K562 (cell line): ENCODE results near the gene P2RY14. TPM values are rescaled to one million over a fixed set of nuclear protein-coding genes. Genes with fewer than 3 reads are reported as not detected.

Experiments used
- ATAC-seq: fragments of 200-7000 bp; cut with Tn5 transposase; 3 replicates; pipeline ENCODE4 v1.9.1; 2020; ENCODE audit warnings: moderate library complexity
- BruUV-seq: library from RNA; stranded (reverse); fragments of 400-500 nt; replicated peaks from 2 replicates; lab custom pipeline; 2021; lab: Mats Ljungman, UMichigan
- CTCF ChIA-PET: fragments of 300-600 bp; formaldehyde crosslinking; extraction: SDS; loops from one replicate; lab custom pipeline; 2021; ENCODE audit warnings: low intra/inter-chr PET ratio; lab: Yijun Ruan, JAX
- POLR2A ChIA-PET: fragments of 300-600, 350-650 bp; sonication (Branson Sonifier 250); formaldehyde crosslinking; extraction: SDS; loops from one replicate; lab custom pipeline; 2021; ENCODE audit warnings: antibody characterized with exemption, inconsistent platforms; lab: Yijun Ruan, JAX
- DNase-seq, 4 experiments: peaks; one replicate each; pipeline versions ENCODE4 v3.0.0 to v3.0.0-alpha.2; 2011 to 2018; ENCODE audit warnings: low spot score in 3 of 4, mixed read lengths in 3 of 4; ENCODE audit errors: extremely low read depth in 1 of 4
- FAIRE-seq: peaks from 2 replicates; lab custom pipeline; 2011; peaks lifted over from hg19 to GRCh38; lab: Jason Lieb, UNC
- H2AFZ ChIP-seq: 2 replicates; pipeline ENCODE4 v1.6.0; 2011; ENCODE audit warnings: low read depth, low read length, control low read depth, inconsistent platforms
- H3K27ac ChIP-seq: fragments of 200-600 bp; 3 replicates; pipeline ENCODE4 v1.8.0; 2011; ENCODE audit warnings: low read depth, mild to moderate bottlenecking, control low read depth, inconsistent platforms, low read length, moderate library complexity, mixed read lengths; ENCODE audit errors: extremely low read depth
- H3K27me3 ChIP-seq, 2 experiments: fragments of 300-600 bp in 1 of 2; 2 replicates in 1 of 2; 3 replicates in 1 of 2; pipeline versions ENCODE4 v1.6.0 to v1.8.0; 2011; ENCODE audit warnings: inconsistent platforms in 2 of 2, low read length in 2 of 2, mild to moderate bottlenecking in 1 of 2, mixed read lengths in 1 of 2, moderate library complexity in 1 of 2; ENCODE audit not compliant: control insufficient read depth in 2 of 2, insufficient read depth in 2 of 2
- H3K36me3 ChIP-seq: fragments of 300-600 bp; 3 replicates; pipeline ENCODE4 v1.8.0; 2011; ENCODE audit warnings: mild to moderate bottlenecking, low read length, inconsistent platforms; ENCODE audit not compliant: control insufficient read depth, insufficient read depth
- H3K4me1 ChIP-seq, 2 experiments: fragments of 200-600 bp in 1 of 2; replicated peaks in 1 of 2; 2 replicates in 1 of 2; 3 replicates in 1 of 2; pipeline versions ENCODE4 v1.5.1 to v1.8.0; 2011; ENCODE audit warnings: inconsistent platforms in 2 of 2, low read length in 2 of 2, mild to moderate bottlenecking in 1 of 2, mixed read lengths in 1 of 2, moderate library complexity in 1 of 2; ENCODE audit not compliant: control insufficient read depth in 2 of 2, insufficient read depth in 2 of 2
- H3K4me2 ChIP-seq: 2 replicates; pipeline ENCODE4 v1.6.1; 2011; ENCODE audit warnings: low read length, control low read depth, inconsistent platforms, mixed read lengths; ENCODE audit not compliant: insufficient read depth
- H3K4me3 ChIP-seq: fragments of 200-600 bp; sonication (generic), shearing (Covaris generic); 2 replicates; pipeline ENCODE4 v1.5.1; 2016; ENCODE audit warnings: control low read depth, inconsistent platforms
- H3K79me2 ChIP-seq: fragments of 200-600 bp; 3 replicates; pipeline ENCODE4 v1.8.0; 2011; ENCODE audit warnings: low read length, inconsistent platforms; ENCODE audit not compliant: control insufficient read depth, insufficient read depth
- H3K9ac ChIP-seq, 2 experiments: 2 replicates each; pipeline versions ENCODE4 v1.6.0 to v1.6.1; 2011; ENCODE audit warnings: low read depth in 2 of 2, low read length in 2 of 2, control low read depth in 1 of 2, inconsistent platforms in 1 of 2, mild to moderate bottlenecking in 1 of 2, mixed read lengths in 1 of 2; ENCODE audit not compliant: insufficient read depth in 1 of 2
- H3K9me1 ChIP-seq: one replicate; pipeline ENCODE4 v1.6.0; 2011; ENCODE audit warnings: inconsistent platforms, mild to moderate bottlenecking, low read length, moderate library complexity; ENCODE audit not compliant: control insufficient read depth, insufficient read depth
- H3K9me3 ChIP-seq: replicated peaks from 2 replicates; pipeline ENCODE4 v1.5.1; 2011; ENCODE audit warnings: low read depth, low read length, inconsistent platforms; ENCODE audit not compliant: control insufficient read depth, insufficient read depth
- H4K20me1 ChIP-seq: replicated peaks from 2 replicates; pipeline ENCODE4 v1.6.1; 2011; ENCODE audit warnings: low read length, inconsistent platforms, mixed read lengths; ENCODE audit not compliant: control insufficient read depth, insufficient read depth
- ARHGAP35 ChIP-seq: fragments of 450-650 bp; IDR thresholded peaks from 2 replicates; pipeline ENCODE4 v1.6.1; 2018; ENCODE audit not compliant: partially characterized antibody
- BCOR ChIP-seq: fragments of 450-650 bp; IDR thresholded peaks from 2 replicates; pipeline ENCODE4 v1.6.1; 2016
- CBX1 ChIP-seq: sonication (generic); IDR thresholded peaks from 2 replicates; pipeline ENCODE4 v1.6.1; 2016; ENCODE audit warnings: antibody characterized with exemption, low read depth, mild to moderate bottlenecking
- CBX5 ChIP-seq: IDR thresholded peaks from 2 replicates; pipeline ENCODE4 v1.6.1; 2014; ENCODE audit warnings: low read depth, borderline replicate concordance
- GABPA ChIP-seq: fragments of 200-800 bp; sonication (Bioruptor generic); conservative IDR thresholded peaks from 2 replicates; pipeline ENCODE4 v1.6.1; 2016; ENCODE audit warnings: low read depth, missing genetic modification characterization, missing compliant biosample characterization
- HNRNPUL1 ChIP-seq: fragments of 200-400 bp; formaldehyde crosslinking; IDR thresholded peaks from 2 replicates; pipeline ENCODE4 v1.6.1; 2017; ENCODE audit warnings: low read length
- NFATC3 ChIP-seq: fragments of 450-650 bp; IDR thresholded peaks from 2 replicates; pipeline ENCODE4 v1.6.1; 2017; ENCODE audit warnings: mild to moderate bottlenecking
- POLR2AphosphoS2 ChIP-seq: IDR thresholded peaks from 2 replicates; pipeline ENCODE4 v1.6.1; 2012; ENCODE audit warnings: low read length, improper control_type of control experiment
- POLR2AphosphoS5 ChIP-seq: IDR thresholded peaks from 2 replicates; pipeline ENCODE4 v1.6.1; 2011; ENCODE audit warnings: mild to moderate bottlenecking, low read depth, low read length, moderate library complexity; ENCODE audit not compliant: control insufficient read depth, insufficient read depth
- RNF2 ChIP-seq: sonication (generic); IDR thresholded peaks from 2 replicates; pipeline ENCODE4 v1.6.1; 2016
- SIN3A ChIP-seq, 2 experiments: fragments of 150-350 bp in 1 of 2; IDR thresholded peaks; 2 replicates each; pipeline ENCODE4 v1.6.1; 2011 to 2016; ENCODE audit warnings: borderline replicate concordance in 2 of 2, low read depth in 2 of 2, low read length in 2 of 2, mild to moderate bottlenecking in 2 of 2, moderate library complexity in 2 of 2; ENCODE audit not compliant: control insufficient read depth in 1 of 2
- ZC3H8 ChIP-seq: fragments of 450-650 bp; IDR thresholded peaks from 2 replicates; pipeline ENCODE4 v1.6.1; 2017
- ZNF780A ChIP-seq: fragments of 250-450 bp; sonication (Bioruptor Pico); IDR thresholded peaks from 2 replicates; pipeline ENCODE4 v1.5.0; 2021; ENCODE audit warnings: mild to moderate bottlenecking
- WGBS: fragments of 100-300 bp; shearing (Covaris generic); methylation state at CpG from one replicate; pipeline ENCODE4 v1.1.6; 2016; ENCODE audit warnings: low coverage, mixed read lengths; ENCODE audit not compliant: insufficient coverage; ENCODE audit errors: missing lambda C conversion rate; 5-methylcytosine and 5-hydroxymethylcytosine counted together
- in situ Hi-C: fragments of 300-500 bp; cut with MboI; formaldehyde crosslinking; loops from 4 replicates; pipeline ENCODE4 v1.15.0; 2018; ENCODE audit warnings: inconsistent platforms, mixed read lengths
- intact Hi-C: fragments of 100-400 bp; cut with micrococcal nuclease; formaldehyde crosslinking; loops from 2 replicates; pipeline ENCODE4 v1.14.2; 2022
- polyA plus RNA-seq, 8 experiments: library from polyadenylated mRNA; depleted of rRNA in 4 of 8; stranded (reverse) in 5 of 8; unstranded in 3 of 8; fragments of >200 nt; fragmentation: Nextera tagmentation in 2 of 8; fragmentation: Illumina TruSeq in 1 of 8; extraction: Ambion mirVana in 2 of 8; extraction: Trizol in 1 of 8; gene quantifications; 2 replicates each; pipeline versions ENCODE4 v1.2.1 to v1.2.3, GENCODE V29; 2011 to 2014; ENCODE audit warnings: inconsistent platforms in 1 of 8, missing spikeins in 1 of 8
- total RNA-seq, 7 experiments: library from RNA; depleted of rRNA in 6 of 7; stranded (reverse); fragments of >200 nt in 6 of 7; fragmentation: Illumina TruSeq in 2 of 7; extraction: Trizol in 2 of 7; gene quantifications; 2 replicates each; pipeline versions ENCODE4 v1.2.1 to v1.2.3, GENCODE V29; 2011 to 2021; ENCODE audit warnings: low replicate concordance in 1 of 7
- TF ChIP-seq, protein P1 (sequence below), 2 experiments: fragments of 450-650 bp in 1 of 2; sonication (generic) in 1 of 2; formaldehyde crosslinking in 1 of 2; IDR thresholded peaks; 2 replicates each; pipeline versions ENCODE4 v1.7.1 to v1.9.0; 2016 to 2022; ENCODE audit warnings: inconsistent platforms in 1 of 2, mild to moderate bottlenecking in 1 of 2, missing genetic modification reagents in 1 of 2

Gene P2RY14
- total and polyA plus RNA-seq, 9 of the 15 experiments (the other 6 are each of a cell fraction or from before 2014, with no cell fraction given): not detected

- Histone ChIP-seq H3K27me3 (peaks cover 2 to 5% of the 10 kb centered on the region in 2 experiments; a peak in 3 of 5 replicates), H3K27ac (no peak overlapping the region), H3K4me2 (no peak overlapping the region), H3K9me1 (no peaks in the 10 kb centered on the region), H3K36me3 (no peaks in the 10 kb centered on the region), H3K79me2 (no peaks in the 10 kb centered on the region), H3K9me3 (no peaks in the 10 kb centered on the region), H4K20me1 (no peaks in the 10 kb centered on the region), H3K4me1 (no peaks in the 10 kb centered on the region), H3K4me3 (no peak overlapping the region), H3K9ac (no peak overlapping the region), H2AFZ (no peak overlapping the region)
- no peak for DNase-seq
- no peak for FAIRE-seq
- BruUV-seq: no TSS peak
- intact Hi-C loops: no loop called here
- POLR2A ChIA-PET: interaction anchor here (0.8 kb wide), 1 partner anchor 12 kb away, joined by 4 read pairs; no protein-coding TSS in a partner anchor
- CTCF ChIA-PET: interaction anchor here (0.6 kb wide), 1 partner anchor 96 kb away, joined by 5 read pairs; no protein-coding TSS in a partner anchor
- in situ Hi-C loops: no loop called here
- TF ChIP-seq BCOR: no peak
- no peak for TF ChIP-seq SIN3A (IDR thresholded peaks at IDR 0.05; ENCODE audit: borderline replicate concordance in 2 of 2, control insufficient read depth in 1 of 2, low read depth in 2 of 2, low read length in 2 of 2)
- no peak for TF ChIP-seq ZC3H8
- no peak for TF ChIP-seq ZNF780A (CRISPR knock-in tag)
- TF ChIP-seq HNRNPUL1: no peak
- no peak for TF ChIP-seq ARHGAP35
- no peak for TF ChIP-seq RNF2
- no peak for TF ChIP-seq CBX5
- no peak for TF ChIP-seq POLR2AphosphoS5
- no peak for TF ChIP-seq GABPA
- TF ChIP-seq, protein P1, sequence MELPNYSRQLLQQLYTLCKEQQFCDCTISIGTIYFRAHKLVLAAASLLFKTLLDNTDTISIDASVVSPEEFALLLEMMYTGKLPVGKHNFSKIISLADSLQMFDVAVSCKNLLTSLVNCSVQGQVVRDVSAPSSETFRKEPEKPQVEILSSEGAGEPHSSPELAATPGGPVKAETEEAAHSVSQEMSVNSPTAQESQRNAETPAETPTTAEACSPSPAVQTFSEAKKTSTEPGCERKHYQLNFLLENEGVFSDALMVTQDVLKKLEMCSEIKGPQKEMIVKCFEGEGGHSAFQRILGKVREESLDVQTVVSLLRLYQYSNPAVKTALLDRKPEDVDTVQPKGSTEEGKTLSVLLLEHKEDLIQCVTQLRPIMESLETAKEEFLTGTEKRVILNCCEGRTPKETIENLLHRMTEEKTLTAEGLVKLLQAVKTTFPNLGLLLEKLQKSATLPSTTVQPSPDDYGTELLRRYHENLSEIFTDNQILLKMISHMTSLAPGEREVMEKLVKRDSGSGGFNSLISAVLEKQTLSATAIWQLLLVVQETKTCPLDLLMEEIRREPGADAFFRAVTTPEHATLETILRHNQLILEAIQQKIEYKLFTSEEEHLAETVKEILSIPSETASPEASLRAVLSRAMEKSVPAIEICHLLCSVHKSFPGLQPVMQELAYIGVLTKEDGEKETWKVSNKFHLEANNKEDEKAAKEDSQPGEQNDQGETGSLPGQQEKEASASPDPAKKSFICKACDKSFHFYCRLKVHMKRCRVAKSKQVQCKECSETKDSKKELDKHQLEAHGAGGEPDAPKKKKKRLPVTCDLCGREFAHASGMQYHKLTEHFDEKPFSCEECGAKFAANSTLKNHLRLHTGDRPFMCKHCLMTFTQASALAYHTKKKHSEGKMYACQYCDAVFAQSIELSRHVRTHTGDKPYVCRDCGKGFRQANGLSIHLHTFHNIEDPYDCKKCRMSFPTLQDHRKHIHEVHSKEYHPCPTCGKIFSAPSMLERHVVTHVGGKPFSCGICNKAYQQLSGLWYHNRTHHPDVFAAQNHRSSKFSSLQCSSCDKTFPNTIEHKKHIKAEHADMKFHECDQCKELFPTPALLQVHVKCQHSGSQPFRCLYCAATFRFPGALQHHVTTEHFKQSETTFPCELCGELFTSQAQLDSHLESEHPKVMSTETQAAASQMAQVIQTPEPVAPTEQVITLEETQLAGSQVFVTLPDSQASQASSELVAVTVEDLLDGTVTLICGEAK (IDR thresholded peaks at IDR 0.05): no peak
- TF ChIP-seq, protein P1 (CRISPR knock-in tag; IDR thresholded peaks at IDR 0.05): no peak
- TF ChIP-seq POLR2AphosphoS2: no peak
- TF ChIP-seq NFATC3: no peak
- TF ChIP-seq CBX1: no peak
- WGBS: 1% methylated on average over 11 of the region's 11 CpGs
- no peak for ATAC-seq
Observed at GRCh38 chr3:151268267-151269235, 9.8 kb downstream of the P2RY14 start.
